Memory B cell (primary cell): ENCODE results near the gene B4GALNT2.
A peak's percentile ranks its signal among the peaks of the same experiment; 100 is the strongest.
"Not testable (repeated sequence)": the region's sequence is repeated elsewhere in the genome, so short reads cannot be mapped to it uniquely, and the experiment has no call there.

Experiments used
- ATAC-seq: fragments of 150-1000 bp; cut with Tn5 transposase; 2 replicates; pipeline ENCODE4 v1.10.0; 2021; ENCODE audit warnings: low read depth, mild to moderate bottlenecking, moderate library complexity
- DNase-seq, 2 donors: peaks; one replicate each; pipeline ENCODE4 v3.0.0; 2022; ENCODE audit warnings: low spot score in 2 of 2
- H3K27ac Mint-ChIP-seq: one replicate; pipeline ENCODE4 v1.8.0; 2022; ENCODE audit warnings: mild to moderate bottlenecking, moderate library complexity, mixed read lengths
- H3K27me3 Mint-ChIP-seq: one replicate; pipeline ENCODE4 v1.8.0; 2022; ENCODE audit warnings: mixed read lengths
- H3K36me3 Mint-ChIP-seq: one replicate; pipeline ENCODE4 v1.8.0; 2022; ENCODE audit warnings: mild to moderate bottlenecking, mixed read lengths
- H3K4me1 Mint-ChIP-seq: one replicate; pipeline ENCODE4 v1.8.0; 2022; ENCODE audit warnings: mixed read lengths
- H3K4me3 Mint-ChIP-seq: one replicate; pipeline ENCODE4 v1.8.0; 2022; ENCODE audit warnings: mild to moderate bottlenecking, moderate library complexity, mixed read lengths
- H3K9me3 Mint-ChIP-seq: one replicate; pipeline ENCODE4 v1.8.0; 2022; ENCODE audit warnings: mixed read lengths

B4GALNT2 gene

DNA sequence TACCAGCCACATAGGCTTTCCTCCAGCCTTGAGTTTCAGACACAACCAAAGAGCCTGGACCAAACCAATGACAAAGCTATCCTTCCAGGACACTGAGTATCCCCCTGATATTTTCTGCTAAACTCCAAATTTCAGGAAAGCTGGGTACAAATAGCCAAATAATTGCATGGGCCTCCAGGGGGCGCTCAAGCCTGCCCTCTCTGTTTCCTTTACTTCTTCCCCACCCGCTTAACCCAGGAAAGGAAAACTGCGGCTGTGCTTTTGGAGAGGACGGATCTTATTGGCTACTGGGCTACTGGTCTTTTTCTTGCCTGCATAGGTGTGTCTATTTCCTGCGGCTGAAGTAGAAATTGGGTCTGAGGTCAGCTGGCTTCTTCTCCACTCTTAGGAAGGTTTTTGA is 47.7 kb downstream of the B4GALNT2 start:
- Mint-ChIP-seq H3K27ac (no peak overlapping the region), H3K4me1 (peaks cover 2% of the 10 kb centered on the region), H3K4me3 (no peak overlapping the region), H3K36me3 (peaks cover 4% of the 10 kb centered on the region), H3K9me3 (peaks cover 11% of the 10 kb centered on the region), H3K27me3 (peaks cover 2% of the 10 kb centered on the region)
- peak; percentile 53 for ATAC-seq
- DNase-seq = peak; percentile 56 to 62

DNA sequence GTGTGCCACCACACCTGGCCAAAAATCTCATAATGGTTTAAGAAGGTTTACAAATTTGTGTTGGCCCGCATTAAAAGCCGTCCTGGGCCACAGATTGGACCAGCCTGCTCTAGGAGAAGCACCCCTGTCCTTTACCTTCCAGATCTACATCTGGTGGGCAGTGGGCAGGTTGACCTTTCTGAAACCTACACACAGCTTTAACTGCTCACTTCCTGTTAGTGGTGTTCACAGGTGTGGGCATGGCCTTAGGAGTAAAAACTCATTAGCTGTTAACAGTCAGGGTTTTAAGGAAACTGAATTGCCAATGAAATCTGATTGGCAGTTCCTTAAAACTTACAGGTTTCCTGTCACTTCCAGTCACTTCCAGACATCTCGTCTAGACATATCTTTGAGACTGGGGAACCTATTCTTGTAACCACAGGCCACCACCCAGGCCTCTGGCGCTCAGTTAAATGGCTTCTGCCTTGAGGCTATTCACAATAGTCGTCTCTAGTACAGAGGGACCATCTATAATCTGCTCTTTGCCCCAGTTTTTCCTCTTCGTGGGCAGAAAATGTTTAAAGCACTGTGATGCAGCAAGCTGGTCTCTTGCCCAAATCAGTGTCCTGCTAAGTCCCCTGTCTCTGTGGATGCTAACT is 48.5 kb downstream of the B4GALNT2 start:
- Mint-ChIP-seq H3K4me3 (no peak overlapping the region), H3K9me3 (peaks cover 8% of the 10 kb centered on the region), H3K27ac (no peak overlapping the region), H3K36me3 (peaks cover 2% of the 10 kb centered on the region), H3K4me1 (peaks cover 2% of the 10 kb centered on the region), H3K27me3 (no peaks in the 10 kb centered on the region)
- DNase-seq = no peak
- ATAC-seq = no peak

DNA sequence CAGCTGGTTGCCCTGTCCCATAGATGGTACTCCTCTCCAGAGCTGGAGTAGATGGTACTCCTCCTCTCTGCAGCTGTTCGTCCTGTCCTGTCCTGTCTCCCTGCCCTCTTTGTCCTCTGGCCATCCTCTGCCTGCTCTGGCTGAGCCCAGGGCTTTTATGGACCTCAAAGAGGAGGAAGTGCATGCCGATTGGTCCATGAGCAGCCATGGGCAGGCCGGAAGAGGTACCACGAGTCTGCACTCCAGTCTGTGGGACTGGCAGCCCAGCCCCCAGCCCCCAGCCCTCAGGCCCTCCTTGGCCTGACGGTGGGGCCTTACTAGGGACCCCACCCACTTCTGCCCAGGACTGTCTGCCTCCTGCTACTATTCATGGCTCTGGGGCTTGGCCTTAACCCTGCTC is 50.8 kb downstream of the B4GALNT2 start:
- ATAC-seq (no peak), DNase-seq (no peak)
- Mint-ChIP-seq H3K36me3 (peaks cover 2% of the 10 kb centered on the region), H3K4me1 (peaks cover 2% of the 10 kb centered on the region), H3K4me3 (no peak overlapping the region), H3K27ac (no peak overlapping the region), H3K9me3 (peaks cover 8% of the 10 kb centered on the region), H3K27me3 (no peaks in the 10 kb centered on the region)

DNA sequence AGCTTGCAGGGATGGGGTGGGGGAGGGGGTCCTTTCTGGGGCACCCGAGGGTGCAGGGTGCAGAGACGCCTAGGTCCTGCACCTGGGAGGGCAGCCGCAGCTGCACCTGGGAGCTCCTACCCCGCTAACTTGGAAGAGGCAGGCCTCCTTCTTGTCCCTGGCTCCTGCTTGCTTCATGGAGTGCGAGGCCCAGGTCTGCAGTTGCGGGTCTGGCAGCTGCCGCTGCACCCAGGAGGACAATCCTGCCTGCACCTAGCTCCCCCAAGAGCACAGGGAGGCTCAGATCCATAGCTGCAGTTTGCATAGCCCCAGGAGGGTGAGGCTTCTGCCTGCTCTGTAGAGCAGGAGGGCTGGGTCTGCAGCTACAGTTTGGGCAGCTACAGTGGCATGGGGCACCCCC is 51.2 kb downstream of the B4GALNT2 start:
- Mint-ChIP-seq H3K27ac (no peak overlapping the region), H3K4me3 (no peak overlapping the region), H3K36me3 (peaks cover 2% of the 10 kb centered on the region), H3K9me3 (peaks cover 8% of the 10 kb centered on the region), H3K27me3 (no peaks in the 10 kb centered on the region), H3K4me1 (peaks cover 2% of the 10 kb centered on the region)
- ATAC-seq (no peak), DNase-seq (no peak)

DNA sequence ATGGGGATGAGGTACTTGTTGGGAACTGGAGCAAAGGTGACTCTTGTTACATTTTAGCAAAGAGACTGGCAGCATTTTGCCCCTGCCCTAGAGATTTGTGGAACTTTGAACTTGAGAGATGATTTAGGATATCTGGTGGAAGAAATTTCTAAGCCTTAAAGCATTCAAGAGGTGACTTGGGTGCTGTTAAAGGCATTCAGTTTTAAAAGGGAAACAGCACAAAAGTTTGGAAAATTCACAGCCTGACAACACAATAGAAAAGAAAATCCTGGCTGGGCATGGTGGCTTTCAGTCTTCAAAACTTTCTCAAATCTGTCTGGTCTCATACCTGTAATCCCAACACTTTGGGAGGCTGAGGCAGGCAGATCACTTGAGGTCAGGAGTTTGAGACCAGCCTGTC is 52.0 kb downstream of the B4GALNT2 start:
- not testable (repeated sequence) for H3K4me1 Mint-ChIP-seq, ATAC-seq, H3K4me3 Mint-ChIP-seq, H3K9me3 Mint-ChIP-seq, H3K27me3 Mint-ChIP-seq, H3K36me3 Mint-ChIP-seq, DNase-seq, H3K27ac Mint-ChIP-seq

DNA sequence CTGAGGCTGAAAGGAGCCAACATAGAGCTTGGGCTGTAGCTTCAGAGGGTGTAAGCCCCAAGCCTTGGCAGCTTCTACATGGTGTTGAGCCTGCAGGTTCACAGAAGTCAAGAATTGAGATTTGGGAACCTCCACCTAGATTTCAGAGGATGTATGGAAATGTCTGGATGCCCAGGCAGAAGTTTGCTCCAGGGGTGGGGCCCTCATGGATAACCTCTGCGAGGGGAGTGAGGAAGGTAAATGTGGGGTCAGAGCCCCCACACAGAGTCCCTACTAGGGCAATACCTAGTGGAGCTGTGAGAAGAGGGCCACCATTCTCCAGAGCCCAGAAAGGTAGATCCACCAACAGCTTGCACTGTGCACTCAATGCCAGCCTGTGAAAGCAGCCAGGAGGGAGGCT is 52.8 kb downstream of the B4GALNT2 start:
- H3K27me3 Mint-ChIP-seq, ATAC-seq, DNase-seq, H3K36me3 Mint-ChIP-seq, H3K4me3 Mint-ChIP-seq, H3K27ac Mint-ChIP-seq, H3K9me3 Mint-ChIP-seq, H3K4me1 Mint-ChIP-seq: not testable (repeated sequence)

DNA sequence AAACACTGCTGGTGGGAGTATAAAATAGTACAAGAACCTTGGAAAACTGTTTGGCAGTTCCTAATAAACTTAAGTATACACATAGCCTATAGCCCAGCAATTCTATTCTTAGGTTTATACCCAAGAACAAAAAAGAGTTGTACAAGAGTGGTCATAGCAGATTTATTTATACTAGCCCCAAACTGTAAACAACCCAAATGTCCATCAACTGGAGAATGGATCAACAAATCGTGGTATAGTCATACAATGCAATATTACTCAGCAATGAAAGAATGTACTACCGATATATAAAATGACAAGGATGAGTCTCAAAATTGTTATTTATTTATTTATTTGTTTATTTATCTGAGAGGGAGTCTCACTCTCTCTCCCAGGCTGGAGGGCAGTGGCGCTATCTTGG is 54.7 kb downstream of the B4GALNT2 start:
- Mint-ChIP-seq H3K4me1 (peaks cover 3% of the 10 kb centered on the region), H3K27ac (no peak overlapping the region), H3K27me3 (no peaks in the 10 kb centered on the region), H3K36me3 (peaks cover 2% of the 10 kb centered on the region), H3K9me3 (peaks cover 8% of the 10 kb centered on the region), H3K4me3 (no peak overlapping the region)
- no peak for ATAC-seq
- no peak for DNase-seq

DNA sequence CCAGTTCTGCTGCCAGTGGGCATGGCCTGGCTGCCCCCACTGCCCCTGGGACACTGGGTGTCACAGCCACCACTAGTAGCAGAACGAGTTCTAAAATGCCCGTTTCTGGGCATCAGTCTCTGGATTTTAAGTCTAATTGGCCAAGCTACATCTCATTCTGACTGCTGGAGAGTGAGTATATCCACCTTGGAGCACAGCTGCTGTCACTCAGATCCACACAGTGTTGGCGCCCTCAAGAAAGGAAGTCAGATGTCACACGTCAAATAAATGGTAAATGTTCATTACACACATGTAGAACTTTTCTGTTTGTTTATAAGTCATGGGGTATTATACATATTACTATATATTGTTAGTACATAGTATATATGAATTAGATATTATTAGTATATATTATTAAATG is 58.4 kb downstream of the B4GALNT2 start:
- Mint-ChIP-seq H3K27me3 (no peaks in the 10 kb centered on the region), H3K9me3 (peaks cover 1% of the 10 kb centered on the region), H3K4me1 (peaks cover 19% of the 10 kb centered on the region), H3K27ac (no peak overlapping the region), H3K36me3 (no peaks in the 10 kb centered on the region), H3K4me3 (no peak overlapping the region)
- ATAC-seq (no peak), DNase-seq (no peak)

DNA sequence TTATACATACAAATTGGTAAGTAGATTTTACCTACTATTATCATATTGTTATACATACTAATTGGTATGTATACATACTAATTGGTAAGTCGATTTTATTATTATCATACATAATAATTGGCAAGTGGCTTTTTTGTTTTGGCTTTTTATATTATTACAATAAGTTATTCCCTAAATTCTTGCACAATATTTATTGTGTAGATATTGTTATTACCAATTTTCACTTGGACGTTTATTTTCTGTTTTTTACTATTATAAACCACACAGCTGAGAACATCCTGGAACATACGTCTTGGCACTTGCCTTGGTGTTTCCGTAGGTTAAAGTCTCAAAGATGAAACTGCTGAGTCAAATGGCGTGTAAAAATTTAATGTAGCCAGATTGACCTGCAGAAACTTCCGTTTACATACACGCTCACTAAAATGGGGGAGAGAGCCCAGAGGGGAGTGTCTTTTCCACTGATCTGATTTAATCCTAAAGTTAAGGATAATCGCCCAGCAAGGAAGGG is 58.9 kb downstream of the B4GALNT2 start:
- Mint-ChIP-seq H3K4me1 (peaks cover 19% of the 10 kb centered on the region), H3K4me3 (peak overlapping the region; percentile 97), H3K27ac (peak overlapping the region; percentile 99), H3K9me3 (no peaks in the 10 kb centered on the region), H3K36me3 (no peaks in the 10 kb centered on the region), H3K27me3 (no peaks in the 10 kb centered on the region)
- ATAC-seq (no peak), DNase-seq (no peak)

DNA sequence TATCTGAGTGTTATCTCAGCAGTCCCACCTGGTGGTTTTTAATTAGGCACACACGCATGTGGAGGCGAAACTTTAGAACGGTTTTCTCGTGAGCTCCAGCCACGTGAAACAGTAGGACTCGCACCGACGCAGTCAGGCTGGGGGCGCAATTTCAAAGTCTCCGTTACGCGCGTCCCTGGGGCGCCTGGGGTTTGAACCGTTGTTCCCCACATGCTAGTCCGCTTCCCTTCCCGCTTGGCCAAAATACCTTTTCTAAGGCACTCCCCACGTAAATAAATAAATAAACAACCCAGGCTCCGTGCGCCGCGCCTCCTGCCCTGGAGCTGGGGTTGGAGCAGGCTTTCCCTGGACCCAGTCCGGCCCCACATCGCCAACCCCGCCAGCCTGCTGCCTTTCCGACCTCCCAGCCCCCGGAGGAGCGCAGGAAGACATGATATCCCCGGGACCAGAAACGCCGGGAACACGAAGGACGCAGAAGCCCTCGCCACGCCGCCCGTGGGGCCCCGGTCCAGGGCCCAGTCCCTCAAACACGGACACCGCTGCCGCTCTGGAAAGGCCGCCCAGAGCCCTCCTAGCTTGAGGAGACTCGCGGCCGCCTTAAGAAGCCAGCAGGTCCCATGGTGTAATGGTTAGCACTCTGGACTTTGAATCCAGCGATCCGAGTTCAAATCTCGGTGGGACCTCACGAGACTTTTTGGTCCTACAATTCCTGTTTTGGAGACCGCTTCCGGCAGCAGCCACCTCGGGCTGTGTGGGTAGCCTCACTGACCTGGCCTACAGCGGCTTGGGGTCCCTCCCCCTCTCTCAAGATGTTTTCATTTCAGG is 59.6 kb downstream of the B4GALNT2 start:
- Mint-ChIP-seq H3K36me3 (no peaks in the 10 kb centered on the region), H3K9me3 (no peaks in the 10 kb centered on the region), H3K27ac (peak overlapping the region; percentile 99), H3K4me1 (peaks cover 19% of the 10 kb centered on the region), H3K27me3 (no peaks in the 10 kb centered on the region), H3K4me3 (peak overlapping the region; percentile 97)
- peak; percentile 96 to 100 for DNase-seq
- peak; percentile 48 for ATAC-seq

DNA sequence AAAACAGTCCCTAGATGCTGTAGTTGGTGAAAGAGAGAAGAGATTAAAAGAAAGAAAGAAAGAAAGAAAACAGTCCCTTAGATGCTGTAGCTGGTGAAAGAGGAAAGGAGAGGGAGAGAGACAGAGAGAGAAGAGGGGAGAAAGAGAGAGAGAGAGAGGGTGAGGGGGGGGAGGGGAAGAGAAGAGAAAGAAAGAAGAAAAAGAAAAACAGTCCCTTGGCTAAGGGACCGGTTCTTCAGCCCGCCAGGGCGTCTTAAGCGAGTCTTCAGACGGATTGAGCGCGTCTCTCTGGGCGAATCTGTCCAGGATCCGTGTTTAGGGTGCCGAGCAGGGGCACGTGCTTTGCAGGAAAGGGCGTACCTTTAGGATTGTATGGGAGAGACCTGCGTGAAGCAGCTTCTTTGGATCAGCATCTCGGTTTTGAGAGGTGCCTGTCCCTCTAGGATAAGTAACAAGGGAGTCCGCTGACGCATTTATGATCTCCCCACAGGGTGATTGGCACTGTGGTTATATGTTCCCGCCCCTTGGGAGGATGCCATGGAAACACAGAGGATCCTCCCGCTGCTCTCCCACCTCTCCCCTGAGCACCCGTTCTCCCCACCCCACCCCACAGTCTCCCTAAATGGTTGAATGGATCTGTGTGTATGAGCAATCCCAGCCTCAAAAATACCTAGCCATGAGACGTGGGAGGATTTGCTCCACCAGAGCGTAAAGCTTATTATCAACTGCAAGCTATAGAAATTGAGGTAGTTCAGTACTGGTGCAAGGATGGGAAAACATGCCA is 61.1 kb downstream of the B4GALNT2 start:
- Mint-ChIP-seq H3K27ac (peak overlapping the region; percentile 99), H3K9me3 (no peaks in the 10 kb centered on the region), H3K4me1 (peaks cover 19% of the 10 kb centered on the region), H3K27me3 (no peaks in the 10 kb centered on the region), H3K36me3 (no peaks in the 10 kb centered on the region), H3K4me3 (peak overlapping the region; percentile 97)
- ATAC-seq (peak; percentile 13), DNase-seq (peak; percentile 38 to 52)

DNA sequence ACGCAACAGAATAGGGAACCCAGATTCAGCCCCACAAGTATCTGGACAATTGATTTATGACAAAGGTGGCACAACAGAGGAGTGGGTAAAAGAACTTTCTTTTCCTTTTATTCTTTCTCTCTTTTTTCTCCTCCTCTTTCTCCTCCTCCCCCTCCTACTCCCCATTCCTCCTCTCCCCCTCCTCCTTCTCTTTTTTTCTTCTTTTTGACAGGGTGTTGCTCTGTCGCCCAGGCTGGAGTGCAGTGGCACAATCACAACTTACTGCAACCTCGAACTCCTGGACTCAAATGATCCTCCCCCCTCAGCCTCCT is 61.7 kb downstream of the B4GALNT2 start:
- Mint-ChIP-seq H3K9me3 (no peaks in the 10 kb centered on the region), H3K4me3 (peak overlapping the region; percentile 97), H3K27me3 (no peaks in the 10 kb centered on the region), H3K27ac (peak overlapping the region; percentile 99), H3K4me1 (peaks cover 19% of the 10 kb centered on the region), H3K36me3 (no peaks in the 10 kb centered on the region)
- ATAC-seq = no peak
- no peak for DNase-seq

DNA sequence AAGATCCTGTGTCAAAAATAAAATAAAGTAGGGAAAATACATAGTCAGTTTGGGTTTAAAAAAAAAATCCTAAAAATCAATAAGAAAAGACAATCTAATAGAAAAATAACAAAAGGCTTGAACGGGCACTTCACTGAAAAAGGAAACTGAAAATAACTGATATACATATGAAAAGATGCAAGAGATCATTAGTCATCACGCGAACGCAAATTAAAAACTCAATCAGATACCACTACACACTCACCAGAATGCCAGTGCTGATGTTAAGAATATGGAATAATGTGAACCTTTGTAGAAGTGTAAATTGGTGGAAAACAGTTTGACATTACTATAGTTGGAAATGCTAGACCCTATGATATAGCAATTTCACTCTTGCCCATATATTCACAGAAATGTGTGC is 63.2 kb downstream of the B4GALNT2 start:
- Mint-ChIP-seq H3K27me3 (no peaks in the 10 kb centered on the region), H3K4me3 (no peak overlapping the region), H3K9me3 (no peaks in the 10 kb centered on the region), H3K36me3 (no peaks in the 10 kb centered on the region), H3K27ac (no peak overlapping the region), H3K4me1 (peaks cover 19% of the 10 kb centered on the region)
- no peak for ATAC-seq
- DNase-seq = no peak

DNA sequence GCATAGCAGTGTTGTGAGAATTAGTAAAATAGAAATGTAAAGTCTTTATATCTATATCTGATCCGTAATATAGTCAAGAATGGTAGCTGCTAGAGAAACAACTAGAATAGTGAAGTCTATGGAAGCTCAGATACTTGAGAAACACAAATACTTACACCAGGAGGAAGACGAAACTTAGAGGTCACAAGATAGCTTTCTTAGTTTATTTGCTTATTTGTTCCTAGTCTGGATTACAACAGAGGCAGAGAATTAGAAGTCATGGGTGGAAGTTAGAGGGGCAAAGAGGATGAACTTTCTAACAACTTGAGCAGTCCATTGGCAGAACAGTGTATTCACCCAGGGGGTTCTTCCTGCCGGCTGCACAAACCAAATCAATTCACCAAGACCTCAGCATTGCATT is 64.0 kb downstream of the B4GALNT2 start:
- H3K27ac Mint-ChIP-seq = no peak overlapping the region
- no peaks in the 10 kb centered on the region for H3K9me3 Mint-ChIP-seq
- no peak overlapping the region for H3K4me3 Mint-ChIP-seq
- no peaks in the 10 kb centered on the region for H3K36me3 Mint-ChIP-seq
- ATAC-seq (no peak), DNase-seq (no peak)
- no peaks in the 10 kb centered on the region for H3K27me3 Mint-ChIP-seq
- H3K4me1 Mint-ChIP-seq = peaks cover 19% of the 10 kb centered on the region
